ENCODE measurements around the gene MYO6.

DNA sequence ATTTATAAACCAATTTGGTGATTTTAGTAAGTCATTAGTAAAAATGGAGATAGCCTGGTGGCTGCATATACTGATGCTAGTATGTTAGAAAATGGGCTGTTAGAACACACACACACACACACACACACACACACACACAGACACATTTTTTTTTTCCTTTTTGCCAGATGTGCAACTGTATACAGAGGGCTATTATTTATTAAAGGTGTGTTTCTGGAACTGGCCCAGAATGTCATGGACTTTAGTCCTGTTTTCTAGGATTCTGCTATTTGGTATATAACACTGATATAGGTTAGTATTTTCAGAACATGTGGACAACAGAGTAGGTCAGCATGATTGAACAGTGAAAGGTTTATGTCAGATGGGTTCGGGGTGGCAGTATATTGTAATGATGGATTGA, 12.4 kb downstream of the MYO6 start:
- TF ChIP-seq CBX8 (IDR thresholded peaks at IDR 0.05; ENCODE audit: borderline replicate concordance, low read depth, low read length) (no peak), NRF1 (IDR thresholded peaks at IDR 0.05; ENCODE audit: low read depth, low read length) (no peak), POLR2A (IDR thresholded peaks at IDR 0.05; ENCODE audit: control extremely low read depth in 1 of 2, low read depth in 2 of 2, low read length in 2 of 2) (no peak), ZNF274 (IDR thresholded peaks at IDR 0.05; ENCODE audit: borderline replicate concordance, extremely low read depth, low read length) (no peak), SP2 (IDR thresholded peaks at IDR 0.05; ENCODE audit: low read length) (no peak), JUND (IDR thresholded peaks at IDR 0.05; ENCODE audit: low read length) (no peak), BRCA1 (IDR thresholded peaks at IDR 0.05; ENCODE audit: low read depth, low read length) (no peak), POLR2AphosphoS5 (IDR thresholded peaks at IDR 0.05; ENCODE audit: low read depth, low read length) (no peak)
- TF ChIP-seq, protein P1, sequence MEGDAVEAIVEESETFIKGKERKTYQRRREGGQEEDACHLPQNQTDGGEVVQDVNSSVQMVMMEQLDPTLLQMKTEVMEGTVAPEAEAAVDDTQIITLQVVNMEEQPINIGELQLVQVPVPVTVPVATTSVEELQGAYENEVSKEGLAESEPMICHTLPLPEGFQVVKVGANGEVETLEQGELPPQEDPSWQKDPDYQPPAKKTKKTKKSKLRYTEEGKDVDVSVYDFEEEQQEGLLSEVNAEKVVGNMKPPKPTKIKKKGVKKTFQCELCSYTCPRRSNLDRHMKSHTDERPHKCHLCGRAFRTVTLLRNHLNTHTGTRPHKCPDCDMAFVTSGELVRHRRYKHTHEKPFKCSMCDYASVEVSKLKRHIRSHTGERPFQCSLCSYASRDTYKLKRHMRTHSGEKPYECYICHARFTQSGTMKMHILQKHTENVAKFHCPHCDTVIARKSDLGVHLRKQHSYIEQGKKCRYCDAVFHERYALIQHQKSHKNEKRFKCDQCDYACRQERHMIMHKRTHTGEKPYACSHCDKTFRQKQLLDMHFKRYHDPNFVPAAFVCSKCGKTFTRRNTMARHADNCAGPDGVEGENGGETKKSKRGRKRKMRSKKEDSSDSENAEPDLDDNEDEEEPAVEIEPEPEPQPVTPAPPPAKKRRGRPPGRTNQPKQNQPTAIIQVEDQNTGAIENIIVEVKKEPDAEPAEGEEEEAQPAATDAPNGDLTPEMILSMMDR (IDR thresholded peaks at IDR 0.05; ENCODE audit: control extremely low read depth in 1 of 3, insufficient read depth in 1 of 3, low read depth in 1 of 3, low read length in 3 of 3) = no peak

All from H1 (cell line).